Spleen (tissue), 11 donors: ENCODE data around the gene RBM4B. TPM values are rescaled to one million over a fixed set of nuclear protein-coding genes. Genes with fewer than 3 reads are reported as not detected.

ENCODE experiments used
- DNase-seq: peaks from one replicate; pipeline ENCODE4 v3.0.0-alpha.2; 2020
- H3K27ac ChIP-seq, 8 donors: fragments of 200-600 bp; sonication (generic) in 7 of 8; 1 replicate in 4 of 8; 2 replicates in 4 of 8; pipeline versions ENCODE4 v1.5.0 to v1.8.0; 2016 to 2021; ENCODE audit warnings: inconsistent platforms in 4 of 8, mild to moderate bottlenecking in 4 of 8, moderate library complexity in 1 of 8
- H3K27me3 ChIP-seq, 7 donors: fragments of 200-600 bp; sonication (generic) in 6 of 7; replicated peaks in 1 of 7; 1 replicate in 4 of 7; 2 replicates in 3 of 7; pipeline versions ENCODE4 v1.5.0 to v1.8.0; 2016 to 2021; ENCODE audit warnings: inconsistent platforms in 3 of 7, mild to moderate bottlenecking in 1 of 7
- H3K36me3 ChIP-seq, 6 donors: fragments of 200-600 bp; sonication (generic) in 5 of 6; 1 replicate in 4 of 6; 2 replicates in 2 of 6; pipeline versions ENCODE4 v1.5.0 to v1.8.0; 2016 to 2021; ENCODE audit warnings: inconsistent platforms in 2 of 6
- H3K4me1 ChIP-seq, 6 donors: fragments of 200-600 bp; sonication (generic) in 5 of 6; 1 replicate in 3 of 6; 2 replicates in 3 of 6; pipeline versions ENCODE4 v1.5.0 to v1.8.0; 2016 to 2021; ENCODE audit warnings: inconsistent platforms in 3 of 6
- H3K4me3 ChIP-seq, 8 donors: fragments of 200-600 bp; sonication (generic) in 7 of 8; 1 replicate in 4 of 8; 2 replicates in 4 of 8; pipeline versions ENCODE4 v1.5.0 to v1.8.0; 2016 to 2021; ENCODE audit warnings: inconsistent platforms in 4 of 8, mild to moderate bottlenecking in 4 of 8, moderate library complexity in 2 of 8
- H3K9me3 ChIP-seq, 8 donors: fragments of 200-600 bp; sonication (generic) in 7 of 8; 1 replicate in 4 of 8; 2 replicates in 4 of 8; pipeline versions ENCODE4 v1.5.0 to v1.8.0; 2016 to 2021; ENCODE audit warnings: inconsistent platforms in 4 of 8
- CTCF ChIP-seq, 11 experiments: fragments of 200-600 bp in 7 of 11; fragments of 450-650 bp in 4 of 11; sonication (generic) in 4 of 11; IDR thresholded peaks in 8 of 11; conservative IDR thresholded peaks in 3 of 11; 1 replicate in 7 of 11; 2 replicates in 4 of 11; pipeline versions ENCODE4 v1.4.0 to v1.8.0; 2016 to 2021; ENCODE audit warnings: antibody characterized with exemption in 11 of 11, inconsistent platforms in 4 of 11, mild to moderate bottlenecking in 1 of 11
- POLR2A ChIP-seq, 3 donors: fragments of 450-650 bp; IDR thresholded peaks; one replicate each; pipeline ENCODE4 v1.5.1; 2017; ENCODE audit warnings: antibody characterized with exemption in 3 of 3, mild to moderate bottlenecking in 1 of 3
- POLR2AphosphoS5 ChIP-seq, 3 donors: sonication (generic); formaldehyde crosslinking; IDR thresholded peaks; one replicate each; pipeline ENCODE4 v1.5.1; 2017; ENCODE audit warnings: antibody characterized with exemption in 3 of 3
- WGBS, 5 donors: extraction: QIAGEN DNeasy Blood & Tissue Kit in 3 of 5; methylation state at CpG; one replicate each; pipeline versions ENCODE4 v1.1.5 to v1.1.7; 2013 to 2018; 5-methylcytosine and 5-hydroxymethylcytosine counted together
- intact Hi-C: fragments of 100-400 bp; cut with DNase I; formaldehyde crosslinking; loops from one replicate; pipeline ENCODE4 v1.15.0; 2023; ENCODE audit warnings: low total_unique reads
- polyA plus RNA-seq, 3 donors: library from polyadenylated mRNA; stranded (reverse); fragments of 200-250 nt; gene quantifications; one replicate each; pipeline ENCODE4 v1.2.1, GENCODE V29; 2013
- total RNA-seq, 7 donors: library from RNA; depleted of rRNA in 3 of 7; stranded (reverse); fragments of >200 nt in 3 of 7; fragmentation: NEBNext Ultra II Directional in 4 of 7; extraction: Animal tissue kit (Norgen Biotek cat#: 25700) in 4 of 7; gene quantifications; one replicate each; pipeline versions ENCODE4 v1.1.0 to v1.2.1, GENCODE V29; 2016 to 2021
- donor health status: healthy with polysubstance abuse.
- donor health status: DM: no; HTN: no; CAD: no; lungs with moderate emphysema.
- donor health status: DM: no; HTN: no; CAD: no.
- donor health status: Bipolar disorder and iron deficiency.
- donor health status: healthy.
- donor health status: DM: no; HTN: no; CAD: no.
- donor health status: DM: yes; HTN: yes; CAD: no.

Gene RBM4B
- total and polyA plus RNA-seq, 10 donors: 14.8 to 23.0 (median 18.3) TPM

GRCh38 chr11:66720223-66720898 lies 42.7 kb upstream of the RBM4B start:
- H3K27ac ChIP-seq: peak overlapping the region in 1 of 8 donors; percentile 36
- H3K4me1 ChIP-seq: peaks cover 0 to 9% (median 0%) of the 10 kb centered on the region in 6 donors
- no peak for TF ChIP-seq CTCF (IDR thresholded peaks at IDR 0.05 in 8 of 11, conservative IDR thresholded peaks at IDR 0.05 in 3 of 11)
- peak; percentile 66 to 78 (median 72) for TF ChIP-seq POLR2AphosphoS5 (IDR thresholded peaks at IDR 0.05)
- TF ChIP-seq POLR2A (IDR thresholded peaks at IDR 0.05): no peak
- intact Hi-C loops: no loop called here
- no peak overlapping the region for H3K4me3 ChIP-seq
- H3K9me3 ChIP-seq: no peaks in the 10 kb centered on the region
- 52 to 71% (median 57%) methylated on average over 10 to 15 of the region's 15 CpGs for WGBS, 5 donors
- peak; percentile 83 for DNase-seq
- no peaks in the 10 kb centered on the region for H3K36me3 ChIP-seq
- peaks cover 0 to 38% (median 3%) of the 10 kb centered on the region in 7 donors for H3K27me3 ChIP-seq

- peak overlapping the region in 1 of 8 donors; percentile 36 for H3K27ac ChIP-seq
- TF ChIP-seq POLR2A (IDR thresholded peaks at IDR 0.05): no peak
- no peak for TF ChIP-seq CTCF (IDR thresholded peaks at IDR 0.05 in 8 of 11, conservative IDR thresholded peaks at IDR 0.05 in 3 of 11)
- TF ChIP-seq POLR2AphosphoS5 (IDR thresholded peaks at IDR 0.05): no peak
- intact Hi-C loops: no loop called here
- WGBS, 5 donors: 81 to 89% (median 82%) methylated on average over 8 of the region's 8 CpGs
- H3K36me3 ChIP-seq: no peaks in the 10 kb centered on the region
- DNase-seq: no peak
- peaks cover 0 to 28% (median 0%) of the 10 kb centered on the region in 7 donors for H3K27me3 ChIP-seq
- H3K9me3 ChIP-seq: no peaks in the 10 kb centered on the region
- peaks cover 0 to 9% (median 0%) of the 10 kb centered on the region in 6 donors for H3K4me1 ChIP-seq
- H3K4me3 ChIP-seq: no peak overlapping the region
Measured at GRCh38 chr11:66719111-66719872, 41.6 kb upstream of the RBM4B start.

GRCh38 chr11:66718320-66718971 lies 40.8 kb upstream of the RBM4B start:
- Histone ChIP-seq H3K4me1 (peaks cover 0 to 9% (median 0%) of the 10 kb centered on the region in 6 donors), H3K9me3 (no peaks in the 10 kb centered on the region), H3K27ac (no peak overlapping the region), H3K27me3 (peaks cover 0 to 22% (median 0%) of the 10 kb centered on the region in 7 donors), H3K36me3 (no peaks in the 10 kb centered on the region), H3K4me3 (no peak overlapping the region)
- no peak for DNase-seq
- TF ChIP-seq CTCF (IDR thresholded peaks at IDR 0.05 in 8 of 11, conservative IDR thresholded peaks at IDR 0.05 in 3 of 11) (peak in 1 of 11 experiments; percentile 27), POLR2A (IDR thresholded peaks at IDR 0.05) (no peak)
- intact Hi-C loops: no loop called here
- WGBS, 5 donors: 70 to 90% (median 83%) methylated on average over 25 to 26 of the region's 26 CpGs
